H1 (cell line): ENCODE measurements around the gene SGCG. TPM values are rescaled to one million over a fixed set of nuclear protein-coding genes. Genes with fewer than 3 reads are reported as not detected.

Source experiments
- ATF3 ChIP-seq: IDR thresholded peaks from 2 replicates; pipeline ENCODE4 v1.6.1; 2011; ENCODE audit warnings: low read depth, mild to moderate bottlenecking, low read length; ENCODE audit not compliant: insufficient read depth
- CREB1 ChIP-seq: IDR thresholded peaks from 2 replicates; pipeline ENCODE4 v1.6.1; 2012; ENCODE audit warnings: inconsistent platforms
- SP1 ChIP-seq: IDR thresholded peaks from 2 replicates; pipeline ENCODE4 v1.6.1; 2011; ENCODE audit warnings: low read depth, low read length
- SP4 ChIP-seq: IDR thresholded peaks from 2 replicates; pipeline ENCODE4 v1.6.1; 2012; ENCODE audit warnings: low read length, inconsistent platforms
- TAF1 ChIP-seq: IDR thresholded peaks from 2 replicates; pipeline ENCODE4 v1.6.1; 2011; ENCODE audit warnings: mild to moderate bottlenecking, low read depth, low read length
- TBP ChIP-seq: IDR thresholded peaks from 2 replicates; pipeline ENCODE4 v1.6.1; 2011; ENCODE audit warnings: low read depth, low read length, improper control_type of control experiment
- polyA plus RNA-seq, 7 experiments: library from polyadenylated mRNA; depleted of rRNA in 3 of 7; stranded (reverse) in 5 of 7; unstranded in 2 of 7; fragments of >200 nt in 5 of 7; fragments of 200-250 nt in 2 of 7; gene quantifications; 1 replicate in 5 of 7; 2 replicates in 1 of 7; 4 replicates in 1 of 7; pipeline versions ENCODE4 v1.2.1 to v1.2.3, GENCODE V29; 2011 to 2013; ENCODE audit warnings: missing spikeins in 2 of 7, mixed read lengths in 2 of 7
- total RNA-seq: library from RNA; stranded (reverse); fragmentation: NEBNext Ultra II Directional; extraction: Animal tissue kit (Norgen Biotek cat#: 25700); gene quantifications from 2 replicates; pipeline ENCODE4 v1.2.1, GENCODE V29; 2021

SGCG gene
- total and polyA plus RNA-seq, 2 of the 8 experiments (the other 6 are each of a cell fraction or from before 2014, with no cell fraction given), result 0.05 TPM; not detected in 1

DNA sequence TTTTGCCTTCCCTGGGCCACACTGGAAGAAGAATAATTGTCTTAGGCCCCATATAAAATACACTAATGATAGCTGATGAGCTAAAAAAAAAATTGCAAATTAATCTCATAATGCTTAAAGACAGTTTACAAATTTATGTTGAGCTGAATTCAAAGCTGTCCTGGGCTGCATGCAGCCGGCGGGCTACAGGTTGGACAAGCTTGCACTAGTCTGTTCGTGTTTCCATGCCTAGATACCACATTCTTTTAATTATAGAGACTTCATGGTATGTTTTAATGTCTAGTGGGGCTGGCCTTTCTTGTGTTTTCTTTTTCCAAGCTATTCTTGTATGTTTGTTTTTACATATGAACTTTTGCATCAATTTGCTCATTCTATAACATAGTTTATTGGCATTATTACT, 90.6 kb downstream of the SGCG start (continued):
- TF ChIP-seq TAF1, result no peak
- no peak for TF ChIP-seq ATF3
- no peak for TF ChIP-seq TBP
- no peak for TF ChIP-seq SP1
- no peak for TF ChIP-seq SP4
- TF ChIP-seq CREB1, result no peak
